ENCODE measurements around the gene SYNE2.

The SYNE2 gene

GRCh38 chr14:63905370-63905769 is 52.6 kb downstream of the SYNE2 start:
- H3K9me3 ChIP-seq (ENCODE audit: control insufficient read depth, insufficient read depth, low read length) = no peaks in the 10 kb centered on the region
- H3K27me3 ChIP-seq (ENCODE audit: control insufficient read depth, low read length) = no peaks in the 10 kb centered on the region
- H4K20me1 ChIP-seq (ENCODE audit: control insufficient read depth, insufficient read depth, low read depth, low read length) = peaks cover 26% of the 10 kb centered on the region
- peaks cover 75% of the 10 kb centered on the region for H3K36me3 ChIP-seq (ENCODE audit: control insufficient read depth, low read length)
- peaks cover 99% of the 10 kb centered on the region for H3K79me2 ChIP-seq (ENCODE audit: control insufficient read depth, low read length)
- no peak overlapping the region for H3K4me3 ChIP-seq (ENCODE audit: low read length)
- no peak overlapping the region for H3K4me2 ChIP-seq (ENCODE audit: low read length)
- H3K4me1 ChIP-seq (ENCODE audit: control insufficient read depth, low read length) = peaks cover 30% of the 10 kb centered on the region
- no peaks in the 10 kb centered on the region for H3K9me2 ChIP-seq (replicated peaks; ENCODE audit: control insufficient read depth, low read length)
- 0 out of 2 replicates have a peak, but pooled peaks cover 6% of the 10 kb centered on the region for H3F3A ChIP-seq (ENCODE audit: control insufficient read depth, insufficient read depth)
- H3K27ac ChIP-seq (ENCODE audit: low read depth, low read length) = no peak overlapping the region
- TF ChIP-seq EZH2phosphoT487 (IDR thresholded peaks at IDR 0.05; ENCODE audit: borderline replicate concordance, low read length) = no peak
- TF ChIP-seq, protein P1, sequence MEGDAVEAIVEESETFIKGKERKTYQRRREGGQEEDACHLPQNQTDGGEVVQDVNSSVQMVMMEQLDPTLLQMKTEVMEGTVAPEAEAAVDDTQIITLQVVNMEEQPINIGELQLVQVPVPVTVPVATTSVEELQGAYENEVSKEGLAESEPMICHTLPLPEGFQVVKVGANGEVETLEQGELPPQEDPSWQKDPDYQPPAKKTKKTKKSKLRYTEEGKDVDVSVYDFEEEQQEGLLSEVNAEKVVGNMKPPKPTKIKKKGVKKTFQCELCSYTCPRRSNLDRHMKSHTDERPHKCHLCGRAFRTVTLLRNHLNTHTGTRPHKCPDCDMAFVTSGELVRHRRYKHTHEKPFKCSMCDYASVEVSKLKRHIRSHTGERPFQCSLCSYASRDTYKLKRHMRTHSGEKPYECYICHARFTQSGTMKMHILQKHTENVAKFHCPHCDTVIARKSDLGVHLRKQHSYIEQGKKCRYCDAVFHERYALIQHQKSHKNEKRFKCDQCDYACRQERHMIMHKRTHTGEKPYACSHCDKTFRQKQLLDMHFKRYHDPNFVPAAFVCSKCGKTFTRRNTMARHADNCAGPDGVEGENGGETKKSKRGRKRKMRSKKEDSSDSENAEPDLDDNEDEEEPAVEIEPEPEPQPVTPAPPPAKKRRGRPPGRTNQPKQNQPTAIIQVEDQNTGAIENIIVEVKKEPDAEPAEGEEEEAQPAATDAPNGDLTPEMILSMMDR (IDR thresholded peaks at IDR 0.05; ENCODE audit: low read depth, low read length, poor library complexity, severe bottlenecking) = no peak

DNA sequence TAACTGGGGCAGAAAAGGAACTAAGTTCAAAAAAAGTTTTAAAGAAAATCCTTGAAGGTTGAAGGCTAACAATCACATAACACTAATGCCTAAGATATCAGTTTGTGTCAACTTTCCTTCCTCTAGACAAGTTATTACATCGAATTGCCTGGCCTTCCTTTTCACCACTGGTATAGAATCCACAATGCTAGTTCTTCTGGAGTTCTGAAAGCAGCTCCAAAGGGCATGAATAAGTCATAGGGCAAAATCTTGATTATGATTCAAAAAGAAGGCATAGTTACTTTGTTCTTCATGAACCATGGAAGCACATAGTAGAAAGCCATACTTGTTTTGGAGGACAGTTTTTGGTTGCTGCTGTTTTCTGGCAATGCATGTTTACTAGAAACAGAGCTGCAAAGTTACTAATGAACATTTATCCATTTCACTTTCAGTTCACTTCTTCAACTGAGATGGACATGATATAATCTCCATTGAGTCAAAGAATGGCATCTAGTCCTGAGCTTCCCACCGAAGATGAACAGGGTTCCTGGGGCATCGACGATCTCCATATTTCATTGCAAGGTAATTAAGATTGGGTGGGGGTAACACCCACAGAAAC is 56.0 kb downstream of the SYNE2 start:
- H4K20me1 ChIP-seq (ENCODE audit: control insufficient read depth, insufficient read depth, low read depth, low read length) = peaks cover 26% of the 10 kb centered on the region
- H3K4me1 ChIP-seq (ENCODE audit: control insufficient read depth, low read length) = peaks cover 33% of the 10 kb centered on the region
- H3K4me2 ChIP-seq (ENCODE audit: low read length) = no peak overlapping the region
- no peak overlapping the region for H3K27ac ChIP-seq (ENCODE audit: low read depth, low read length)
- H3K27me3 ChIP-seq (ENCODE audit: control insufficient read depth, low read length) = no peaks in the 10 kb centered on the region
- TF ChIP-seq, protein P1 (IDR thresholded peaks at IDR 0.05; ENCODE audit: low read depth, low read length, poor library complexity, severe bottlenecking) = no peak
- no peak for TF ChIP-seq EZH2phosphoT487 (IDR thresholded peaks at IDR 0.05; ENCODE audit: borderline replicate concordance, low read length)
- no peak overlapping the region for H3K4me3 ChIP-seq (ENCODE audit: low read length)
- peaks cover 81% of the 10 kb centered on the region for H3K36me3 ChIP-seq (ENCODE audit: control insufficient read depth, low read length)
- no peaks in the 10 kb centered on the region for H3K9me3 ChIP-seq (ENCODE audit: control insufficient read depth, insufficient read depth, low read length)
- H3K79me2 ChIP-seq (ENCODE audit: control insufficient read depth, low read length) = peaks cover 98% of the 10 kb centered on the region
- H3K9me2 ChIP-seq (replicated peaks; ENCODE audit: control insufficient read depth, low read length) = no peaks in the 10 kb centered on the region
- H3F3A ChIP-seq (ENCODE audit: control insufficient read depth, insufficient read depth) = peaks cover 9% of the 10 kb centered on the region; the same call in 1 of the 2 replicates

GRCh38 chr14:63909984-63910383 is 57.2 kb downstream of the SYNE2 start:
- Histone ChIP-seq H3F3A (ENCODE audit: control insufficient read depth, insufficient read depth) (peaks cover 9% of the 10 kb centered on the region; the same call in 1 of the 2 replicates), H3K9me3 (ENCODE audit: control insufficient read depth, insufficient read depth, low read length) (no peaks in the 10 kb centered on the region), H3K27ac (ENCODE audit: low read depth, low read length) (no peak overlapping the region), H3K79me2 (ENCODE audit: control insufficient read depth, low read length) (peaks cover 98% of the 10 kb centered on the region), H3K4me1 (ENCODE audit: control insufficient read depth, low read length) (peaks cover 42% of the 10 kb centered on the region), H4K20me1 (ENCODE audit: control insufficient read depth, insufficient read depth, low read depth, low read length) (peaks cover 24% of the 10 kb centered on the region), H3K9me2 (replicated peaks; ENCODE audit: control insufficient read depth, low read length) (no peaks in the 10 kb centered on the region), H3K4me3 (ENCODE audit: low read length) (no peak overlapping the region), H3K36me3 (ENCODE audit: control insufficient read depth, low read length) (peaks cover 81% of the 10 kb centered on the region), H3K27me3 (ENCODE audit: control insufficient read depth, low read length) (no peaks in the 10 kb centered on the region), H3K4me2 (ENCODE audit: low read length) (no peak overlapping the region)
- TF ChIP-seq, protein P1 (IDR thresholded peaks at IDR 0.05; ENCODE audit: low read depth, low read length, poor library complexity, severe bottlenecking) = no peak
- no peak for TF ChIP-seq EZH2phosphoT487 (IDR thresholded peaks at IDR 0.05; ENCODE audit: borderline replicate concordance, low read length)
